ENCODE data around the gene GATA6.

Gene GATA6

GRCh38 chr18:22167091-22167470 lies 2.3 kb upstream of the GATA6 start:
- no peak for DNase-seq

DNA sequence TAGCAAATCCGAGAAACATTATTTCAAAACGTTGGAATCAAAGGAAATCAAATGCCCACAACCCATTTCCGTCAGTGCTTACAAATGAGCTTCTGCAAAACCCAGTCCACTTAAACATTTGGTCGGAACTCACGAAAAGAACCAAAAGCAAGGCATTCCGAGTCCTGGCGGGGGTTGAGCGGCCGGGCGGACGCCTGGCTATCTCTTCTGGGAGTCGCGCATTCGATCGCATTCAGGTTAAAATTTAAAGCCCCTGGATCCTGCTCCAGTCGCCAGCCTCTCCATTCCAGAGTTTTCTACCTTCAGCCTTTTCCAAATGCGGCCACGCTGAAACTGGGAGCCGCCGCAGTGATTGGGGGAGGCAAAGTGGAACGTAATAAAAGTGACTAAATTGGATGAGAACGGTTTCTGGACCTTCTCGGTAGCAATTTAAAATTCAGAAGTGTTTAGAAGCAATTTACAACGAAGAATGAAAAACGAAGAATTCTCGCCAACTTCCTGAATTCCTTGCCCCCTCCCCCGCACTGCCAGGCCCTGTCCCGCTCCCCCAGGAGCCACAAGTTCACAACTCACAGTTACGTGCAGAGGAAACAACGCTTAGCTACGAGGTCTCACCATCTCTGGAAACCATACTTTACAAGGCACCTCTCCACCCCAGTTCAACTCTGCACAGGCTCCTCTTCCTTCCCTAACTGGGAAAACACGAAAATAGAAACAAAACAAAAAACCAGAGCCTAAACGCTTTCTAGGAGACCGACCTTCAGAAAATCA lies 1.7 kb upstream of the GATA6 start:
- no peak for DNase-seq

GRCh38 chr18:22168360-22168921 lies 948 bp upstream of the GATA6 start:
- peak; percentile 24 for DNase-seq

DNA sequence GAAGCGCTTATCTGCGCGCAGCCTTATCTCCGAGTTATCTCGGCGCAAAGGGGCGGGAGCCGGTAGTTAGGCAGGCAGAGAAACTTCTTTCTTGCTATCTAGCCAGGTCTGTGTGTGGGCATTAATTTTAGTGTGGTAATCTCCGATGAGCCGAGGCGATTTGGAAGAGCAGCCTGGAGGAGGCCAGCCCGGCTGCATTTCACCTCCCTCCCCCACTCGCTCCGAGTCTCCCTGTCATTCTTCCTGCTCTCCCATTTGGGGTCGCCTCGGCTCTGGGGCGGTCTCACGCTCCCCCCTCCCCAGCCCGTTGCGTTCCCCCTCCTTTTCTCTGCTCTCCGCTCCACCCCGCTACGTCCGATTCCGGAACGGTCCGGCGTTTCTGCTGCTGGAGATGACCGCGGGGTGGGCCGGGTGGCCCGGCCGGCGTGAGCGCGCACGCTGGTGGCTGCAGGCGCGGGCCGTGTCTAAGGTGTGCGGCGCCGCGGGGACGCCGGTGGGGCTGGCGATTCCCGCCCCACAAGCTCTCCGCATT lies 566 bp downstream of the GATA6 start:
- DNase-seq, result no peak

DNA sequence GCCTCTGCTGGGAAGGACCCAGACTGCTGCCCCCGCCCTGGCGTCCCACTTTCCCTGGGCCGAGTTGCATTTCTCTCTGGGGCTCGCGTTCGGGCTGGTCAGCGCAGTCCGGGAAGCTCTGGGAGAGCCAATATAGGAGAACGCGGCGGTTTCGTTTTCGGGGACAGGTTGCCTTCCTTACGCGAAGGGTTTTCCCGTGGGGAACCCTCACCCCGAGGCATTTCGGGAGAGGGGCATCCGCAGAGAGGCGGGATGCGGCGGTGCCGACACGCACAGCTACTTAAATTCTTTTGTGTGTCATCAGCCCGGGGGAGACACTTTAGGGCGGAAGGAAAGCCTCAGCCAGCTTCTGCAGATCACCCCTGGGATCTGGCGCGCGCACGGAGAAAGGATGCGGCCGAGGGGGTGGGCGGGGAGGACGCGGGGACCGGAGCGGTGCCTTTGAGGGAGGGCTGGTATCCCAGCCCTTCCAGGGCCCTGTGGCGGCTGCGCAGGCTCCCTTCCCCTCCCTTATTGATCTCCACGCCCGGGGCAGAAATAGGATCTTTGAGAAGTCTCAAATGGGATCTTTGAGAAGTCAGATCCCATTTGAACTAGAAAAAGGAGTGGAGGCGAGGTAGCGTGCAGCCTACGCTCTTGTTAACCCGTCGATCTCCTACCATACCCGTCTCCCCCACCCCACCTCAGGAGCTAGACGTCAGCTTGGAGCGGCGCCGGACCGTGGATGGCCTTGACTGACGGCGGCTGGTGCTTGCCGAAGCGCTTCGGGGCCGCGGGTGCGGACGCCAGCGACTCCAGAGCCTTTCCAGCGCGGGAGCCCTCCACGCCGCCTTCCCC lies 1.2 kb downstream of the GATA6 start:
- peak; percentile 15 for DNase-seq

DNA sequence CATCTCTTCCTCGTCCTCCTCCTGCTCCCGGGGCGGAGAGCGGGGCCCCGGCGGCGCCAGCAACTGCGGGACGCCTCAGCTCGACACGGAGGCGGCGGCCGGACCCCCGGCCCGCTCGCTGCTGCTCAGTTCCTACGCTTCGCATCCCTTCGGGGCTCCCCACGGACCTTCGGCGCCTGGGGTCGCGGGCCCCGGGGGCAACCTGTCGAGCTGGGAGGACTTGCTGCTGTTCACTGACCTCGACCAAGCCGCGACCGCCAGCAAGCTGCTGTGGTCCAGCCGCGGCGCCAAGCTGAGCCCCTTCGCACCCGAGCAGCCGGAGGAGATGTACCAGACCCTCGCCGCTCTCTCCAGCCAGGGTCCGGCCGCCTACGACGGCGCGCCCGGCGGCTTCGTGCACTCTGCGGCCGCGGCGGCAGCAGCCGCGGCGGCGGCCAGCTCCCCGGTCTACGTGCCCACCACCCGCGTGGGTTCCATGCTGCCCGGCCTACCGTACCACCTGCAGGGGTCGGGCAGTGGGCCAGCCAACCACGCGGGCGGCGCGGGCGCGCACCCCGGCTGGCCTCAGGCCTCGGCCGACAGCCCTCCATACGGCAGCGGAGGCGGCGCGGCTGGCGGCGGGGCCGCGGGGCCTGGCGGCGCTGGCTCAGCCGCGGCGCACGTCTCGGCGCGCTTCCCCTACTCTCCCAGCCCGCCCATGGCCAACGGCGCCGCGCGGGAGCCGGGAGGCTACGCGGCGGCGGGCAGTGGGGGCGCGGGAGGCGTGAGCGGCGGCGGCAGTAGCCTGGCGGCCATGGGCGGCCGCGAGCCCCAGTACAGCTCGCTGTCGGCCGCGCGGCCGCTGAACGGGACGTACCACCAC lies 2.1 kb downstream of the GATA6 start:
- no peak for DNase-seq

DNA sequence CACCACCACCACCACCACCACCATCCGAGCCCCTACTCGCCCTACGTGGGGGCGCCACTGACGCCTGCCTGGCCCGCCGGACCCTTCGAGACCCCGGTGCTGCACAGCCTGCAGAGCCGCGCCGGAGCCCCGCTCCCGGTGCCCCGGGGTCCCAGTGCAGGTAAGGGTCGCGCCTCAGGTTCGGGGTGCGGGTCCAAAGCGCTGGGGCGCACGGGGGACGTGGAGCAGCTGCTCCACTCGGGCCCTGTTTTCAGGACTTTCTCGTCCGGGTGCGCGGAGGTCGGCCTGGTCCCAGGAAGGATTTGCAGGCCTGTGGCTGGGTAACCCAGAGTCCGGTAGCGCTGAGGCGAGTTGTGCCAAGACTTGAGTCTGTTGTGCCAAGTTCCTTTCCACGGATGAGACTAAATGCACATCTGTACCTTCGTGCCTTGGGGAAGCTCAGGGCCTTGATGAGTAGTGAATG lies 2.8 kb downstream of the GATA6 start:
- DNase-seq, result no peak

DNA sequence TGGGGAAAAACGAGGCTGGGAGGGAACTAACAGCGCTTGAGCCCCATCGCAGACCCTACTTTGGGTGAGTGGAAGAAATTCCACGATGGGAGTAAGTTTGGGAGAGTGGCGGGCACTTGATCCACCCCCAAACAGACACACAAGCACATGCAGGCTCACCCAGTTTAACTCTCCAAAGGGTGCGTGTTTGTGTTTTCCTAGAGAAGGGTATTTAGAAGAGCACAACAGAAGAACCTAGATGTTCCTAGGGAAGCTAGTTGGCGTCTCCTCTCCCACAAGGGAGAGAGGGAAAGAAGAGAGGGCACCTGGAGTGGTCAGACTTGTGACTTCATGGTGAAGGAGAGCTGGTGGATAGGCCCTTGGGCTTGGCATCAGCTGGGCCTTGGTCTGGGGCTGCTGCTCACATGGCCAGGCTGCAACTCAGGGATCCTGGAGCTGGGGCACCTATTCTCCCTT lies 3.2 kb downstream of the GATA6 start:
- DNase-seq, result no peak

GRCh38 chr18:22173221-22173927 lies 4.0 kb downstream of the GATA6 start:
- no peak for DNase-seq

DNA sequence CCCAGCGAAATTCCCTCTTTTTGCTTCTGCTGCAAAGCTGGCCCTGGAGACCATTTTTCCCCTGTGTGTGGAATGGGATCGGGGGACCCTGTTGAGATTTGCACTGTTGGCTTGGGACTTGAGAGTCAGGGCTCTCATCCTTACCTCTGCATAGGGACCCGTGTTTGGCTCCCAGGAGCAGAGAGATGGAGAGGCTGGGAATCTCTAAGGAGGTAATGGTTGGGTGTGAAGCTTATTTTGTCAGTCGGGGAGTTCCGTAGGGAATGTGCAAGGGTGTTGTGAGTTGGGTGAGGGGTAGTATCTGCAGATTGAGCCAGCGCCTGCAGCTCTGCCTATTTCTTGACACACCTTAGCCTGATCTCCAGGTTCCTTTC lies 4.5 kb downstream of the GATA6 start:
- no peak for DNase-seq

DNA sequence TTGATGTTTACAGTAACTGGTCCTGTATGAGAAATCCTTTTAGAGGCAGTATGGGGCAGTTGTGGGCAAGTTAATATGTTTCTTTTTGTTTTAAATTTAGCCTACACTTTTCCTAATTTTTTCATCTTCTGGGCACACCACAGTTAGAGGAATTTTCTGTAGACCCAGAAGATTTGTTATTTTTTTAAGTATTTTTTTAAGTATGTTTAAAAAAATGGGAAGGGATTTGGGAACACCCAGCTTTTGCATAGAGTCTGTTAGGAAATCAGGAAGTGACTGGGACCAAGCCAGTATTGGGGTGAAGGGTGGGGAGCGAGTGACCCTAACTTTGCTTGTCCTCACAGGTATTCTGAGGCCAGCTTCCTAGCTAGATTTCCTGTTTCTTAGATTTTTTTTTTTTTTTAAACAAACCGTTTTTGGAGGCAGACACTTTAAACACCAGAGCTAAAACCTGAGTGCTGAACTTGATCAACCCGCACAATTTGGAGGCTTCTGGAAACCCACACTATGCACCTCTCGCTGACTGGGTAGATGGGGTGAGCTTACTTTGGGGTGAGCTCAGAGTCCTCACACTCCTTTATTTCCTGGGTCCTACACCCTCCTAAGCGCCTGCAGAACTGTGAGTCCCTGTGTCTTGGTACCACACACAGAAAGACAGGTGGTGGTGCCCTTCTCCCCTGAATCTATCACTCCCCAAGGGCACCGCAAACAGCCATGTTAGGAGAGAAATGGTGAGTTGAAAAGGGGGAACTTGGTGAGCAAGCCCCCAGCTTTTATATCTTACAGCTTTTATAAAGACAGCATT lies 5.2 kb downstream of the GATA6 start:
- no peak for DNase-seq

- no peak for DNase-seq
Measured at GRCh38 chr18:22175346-22175745, 6.0 kb downstream of the GATA6 start.

DNA sequence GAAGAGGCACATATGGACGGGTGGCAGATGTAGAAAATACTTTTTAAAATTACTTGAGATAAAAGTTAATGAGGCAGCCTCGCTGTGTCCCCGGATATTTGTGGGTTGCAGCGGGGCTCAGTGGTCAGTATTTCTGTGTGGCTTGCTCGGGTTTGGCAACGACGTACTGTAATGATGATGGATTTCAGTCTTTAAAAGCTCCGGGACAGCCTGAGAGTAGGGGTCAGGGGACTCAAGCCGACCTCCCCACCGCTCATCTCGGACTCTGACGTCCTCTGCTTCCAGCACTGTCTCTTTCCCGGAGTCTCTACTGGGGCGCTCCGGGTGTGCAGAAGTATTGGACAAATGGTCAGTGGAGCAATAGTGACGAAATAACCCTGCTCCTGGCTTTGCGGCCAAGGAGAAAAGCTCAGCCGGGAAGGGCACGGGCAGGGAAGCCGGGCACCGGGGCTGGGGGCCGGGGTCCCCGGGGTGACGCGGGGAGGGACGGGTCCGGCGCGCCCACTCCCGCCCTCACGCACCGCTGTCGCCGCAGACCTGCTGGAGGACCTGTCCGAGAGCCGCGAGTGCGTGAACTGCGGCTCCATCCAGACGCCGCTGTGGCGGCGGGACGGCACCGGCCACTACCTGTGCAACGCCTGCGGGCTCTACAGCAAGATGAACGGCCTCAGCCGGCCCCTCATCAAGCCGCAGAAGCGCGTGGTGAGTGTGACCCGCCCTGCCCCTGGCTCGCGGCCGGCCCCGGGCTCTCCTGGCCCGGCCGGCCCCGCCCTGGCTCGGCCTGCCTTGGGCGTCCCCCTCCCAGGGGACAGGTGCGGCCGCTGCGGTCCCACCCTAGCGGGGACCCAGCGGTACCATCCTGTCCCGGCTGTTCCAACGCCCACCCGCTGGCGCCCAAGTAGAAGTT lies 7.3 kb downstream of the GATA6 start:
- no peak for DNase-seq

DNA sequence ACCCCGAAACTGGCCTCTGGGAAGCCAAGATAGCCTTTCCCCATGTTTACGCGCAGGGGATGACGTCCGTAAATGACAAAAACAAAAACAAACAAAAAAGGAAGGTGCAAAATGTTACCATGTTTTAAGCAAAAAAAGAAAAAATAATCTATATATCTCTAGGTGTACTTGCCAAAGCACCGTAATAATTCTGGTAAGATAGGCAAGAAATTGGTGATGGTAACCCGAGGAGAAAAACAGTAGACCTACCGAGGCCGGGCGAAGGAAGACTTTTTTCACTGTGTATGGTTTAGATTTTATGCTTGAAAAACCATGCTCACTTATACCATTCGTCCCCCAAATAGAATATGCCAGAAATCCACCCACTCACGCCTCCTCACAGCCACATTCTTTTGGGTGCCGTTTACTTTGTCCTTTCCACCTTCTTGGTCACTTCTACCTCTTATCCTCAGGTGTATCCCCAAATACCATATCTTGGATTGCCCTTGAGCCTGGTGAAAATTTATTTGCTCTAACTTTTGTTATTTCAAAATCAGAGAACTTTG lies 8.0 kb downstream of the GATA6 start:
- no peak for DNase-seq

- DNase-seq, result no peak
Measured at GRCh38 chr18:22179174-22179573, 9.8 kb downstream of the GATA6 start.

DNA sequence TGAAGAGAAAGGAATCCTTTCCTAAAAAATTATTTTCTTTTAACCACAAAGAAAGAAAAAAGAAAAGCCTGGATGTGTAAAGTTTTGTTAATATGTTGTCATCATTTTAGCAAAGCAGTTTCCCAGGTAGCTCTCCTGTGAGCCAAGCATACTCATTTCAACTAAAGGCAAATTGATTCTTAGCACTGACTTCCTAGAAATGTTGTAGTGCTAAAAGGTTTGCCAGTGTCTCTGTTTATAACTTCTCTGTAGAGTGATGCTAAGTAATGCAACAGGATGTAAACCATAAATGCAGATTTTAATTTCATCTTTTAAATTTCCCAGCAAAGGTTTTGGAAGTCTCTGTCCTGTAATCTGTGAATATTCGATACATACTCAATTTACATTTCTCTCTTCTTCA lies 10.2 kb downstream of the GATA6 start:
- DNase-seq, result no peak

GRCh38 chr18:22180722-22181121 lies 11.3 kb downstream of the GATA6 start:
- DNase-seq, result no peak

- no peak for DNase-seq
Measured at GRCh38 chr18:22182884-22183697, 13.7 kb downstream of the GATA6 start.

- no peak for DNase-seq
Measured at GRCh38 chr18:22183698-22184170, 14.3 kb downstream of the GATA6 start.

Measured in stimulated activated CD4-positive, alpha-beta T cell treated with anti-CD3 and anti-CD28 coated beads, Interleukin-15, amount 100 ng/mL, for 24 hours (primary cell).